ENCODE measurements around the gene TNNT3. TPM values are rescaled to one million over a fixed set of nuclear protein-coding genes. Genes with fewer than 3 reads are reported as not detected.
A peak's percentile ranks its signal among the peaks of the same experiment; 100 is the strongest.

The TNNT3 gene
- total RNA-seq, 1 donor from 2014 or later, result 1.3 TPM

GRCh38 chr11:1908618-1909017, 10.9 kb upstream of the TNNT3 start:
- Mint-ChIP-seq H3K36me3 (ENCODE audit: low read depth) (no peaks in the 10 kb centered on the region), H3K27ac (ENCODE audit: unreplicated experiment) (peak overlapping the region; percentile 65), H3K4me1 (ENCODE audit: low read depth) (peaks cover 13% of the 10 kb centered on the region), H3K9me3 (ENCODE audit: low read depth) (no peaks in the 10 kb centered on the region), H3K4me3 (ENCODE audit: unreplicated experiment) (peak overlapping the region; percentile 17), H3K27me3 (ENCODE audit: low read depth) (peaks cover 6% of the 10 kb centered on the region)
- TF ChIP-seq, protein P1, sequence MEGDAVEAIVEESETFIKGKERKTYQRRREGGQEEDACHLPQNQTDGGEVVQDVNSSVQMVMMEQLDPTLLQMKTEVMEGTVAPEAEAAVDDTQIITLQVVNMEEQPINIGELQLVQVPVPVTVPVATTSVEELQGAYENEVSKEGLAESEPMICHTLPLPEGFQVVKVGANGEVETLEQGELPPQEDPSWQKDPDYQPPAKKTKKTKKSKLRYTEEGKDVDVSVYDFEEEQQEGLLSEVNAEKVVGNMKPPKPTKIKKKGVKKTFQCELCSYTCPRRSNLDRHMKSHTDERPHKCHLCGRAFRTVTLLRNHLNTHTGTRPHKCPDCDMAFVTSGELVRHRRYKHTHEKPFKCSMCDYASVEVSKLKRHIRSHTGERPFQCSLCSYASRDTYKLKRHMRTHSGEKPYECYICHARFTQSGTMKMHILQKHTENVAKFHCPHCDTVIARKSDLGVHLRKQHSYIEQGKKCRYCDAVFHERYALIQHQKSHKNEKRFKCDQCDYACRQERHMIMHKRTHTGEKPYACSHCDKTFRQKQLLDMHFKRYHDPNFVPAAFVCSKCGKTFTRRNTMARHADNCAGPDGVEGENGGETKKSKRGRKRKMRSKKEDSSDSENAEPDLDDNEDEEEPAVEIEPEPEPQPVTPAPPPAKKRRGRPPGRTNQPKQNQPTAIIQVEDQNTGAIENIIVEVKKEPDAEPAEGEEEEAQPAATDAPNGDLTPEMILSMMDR (IDR thresholded peaks at IDR 0.05), result no peak
- no peak for DNase-seq (ENCODE audit: low spot score)

GRCh38 chr11:1909524-1909923, 10.0 kb upstream of the TNNT3 start:
- Mint-ChIP-seq H3K4me1 (ENCODE audit: low read depth) (peaks cover 13% of the 10 kb centered on the region), H3K27me3 (ENCODE audit: low read depth) (peaks cover 12% of the 10 kb centered on the region), H3K27ac (ENCODE audit: unreplicated experiment) (no peak overlapping the region), H3K36me3 (ENCODE audit: low read depth) (peaks cover 2% of the 10 kb centered on the region), H3K4me3 (ENCODE audit: unreplicated experiment) (no peak overlapping the region), H3K9me3 (ENCODE audit: low read depth) (no peaks in the 10 kb centered on the region)
- DNase-seq (ENCODE audit: low spot score), result peak; percentile 12
- TF ChIP-seq, protein P1 (IDR thresholded peaks at IDR 0.05), result no peak

- peaks cover 4% of the 10 kb centered on the region for H3K36me3 Mint-ChIP-seq (ENCODE audit: low read depth)
- DNase-seq (ENCODE audit: low spot score), result peak; percentile 17
- no peak overlapping the region for H3K4me3 Mint-ChIP-seq (ENCODE audit: unreplicated experiment)
- peaks cover 13% of the 10 kb centered on the region for H3K27me3 Mint-ChIP-seq (ENCODE audit: low read depth)
- peaks cover 13% of the 10 kb centered on the region for H3K4me1 Mint-ChIP-seq (ENCODE audit: low read depth)
- TF ChIP-seq, protein P1 (IDR thresholded peaks at IDR 0.05), result no peak
- no peak overlapping the region for H3K27ac Mint-ChIP-seq (ENCODE audit: unreplicated experiment)
- H3K9me3 Mint-ChIP-seq (ENCODE audit: low read depth), result no peaks in the 10 kb centered on the region
These were observed 7.1 kb upstream of the TNNT3 start for GRCh38 chr11:1912289-1912878.

GRCh38 chr11:1913271-1914060, 6.0 kb upstream of the TNNT3 start:
- Mint-ChIP-seq H3K27ac (ENCODE audit: unreplicated experiment) (no peak overlapping the region), H3K27me3 (ENCODE audit: low read depth) (peaks cover 9% of the 10 kb centered on the region), H3K4me3 (ENCODE audit: unreplicated experiment) (no peak overlapping the region), H3K36me3 (ENCODE audit: low read depth) (peaks cover 4% of the 10 kb centered on the region), H3K4me1 (ENCODE audit: low read depth) (peaks cover 4% of the 10 kb centered on the region), H3K9me3 (ENCODE audit: low read depth) (no peaks in the 10 kb centered on the region)
- TF ChIP-seq, protein P1 (IDR thresholded peaks at IDR 0.05), result no peak
- peak; percentile 74 for DNase-seq (ENCODE audit: low spot score)

DNA sequence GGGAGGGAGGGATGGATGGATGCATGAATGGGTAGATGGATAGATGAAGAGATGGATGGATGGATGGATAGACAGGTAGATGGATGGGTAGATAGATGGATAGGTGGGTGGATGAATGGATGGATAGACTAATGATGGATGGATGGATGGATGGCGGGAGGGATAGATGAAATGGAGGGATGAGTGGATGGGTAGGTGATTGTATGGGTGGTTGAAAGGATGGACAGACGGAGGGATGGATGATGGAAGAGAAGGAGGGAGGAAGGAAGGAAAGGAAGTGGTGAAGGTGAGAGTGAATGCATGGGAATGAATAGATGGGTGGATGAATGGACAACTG, 3.7 kb upstream of the TNNT3 start:
- Mint-ChIP-seq H3K27ac (ENCODE audit: unreplicated experiment) (no peak overlapping the region), H3K36me3 (ENCODE audit: low read depth) (peaks cover 4% of the 10 kb centered on the region), H3K4me3 (ENCODE audit: unreplicated experiment) (no peak overlapping the region), H3K9me3 (ENCODE audit: low read depth) (no peaks in the 10 kb centered on the region), H3K27me3 (ENCODE audit: low read depth) (peaks cover 8% of the 10 kb centered on the region), H3K4me1 (ENCODE audit: low read depth) (peaks cover 2% of the 10 kb centered on the region)
- no peak for DNase-seq (ENCODE audit: low spot score)
- TF ChIP-seq, protein P1 (IDR thresholded peaks at IDR 0.05), result no peak
